ENCODE measurements around the gene ITGA2. TPM values are rescaled to one million over a fixed set of nuclear protein-coding genes. Genes with fewer than 3 reads are reported as not detected.
"Not testable (repeated sequence)": the region's sequence is repeated elsewhere in the genome, so short reads cannot be mapped to it uniquely, and the experiment has no call there.

ITGA2 gene
- total RNA-seq, 2 donors from 2014 or later, result 6.4 to 21.5 TPM

GRCh38 chr5:52956915-52957747 is 32.0 kb upstream of the ITGA2 start:
- TF ChIP-seq CTCF (IDR thresholded peaks at IDR 0.05), result no peak
- TF ChIP-seq POLR2AphosphoS5 (IDR thresholded peaks at IDR 0.05), result no peak
- no peak for TF ChIP-seq POLR2A (IDR thresholded peaks at IDR 0.05)
- DNase-seq (ENCODE audit: low spot score), result no peak
- no peaks in the 10 kb centered on the region for H3K9me3 ChIP-seq
- no peak overlapping the region for H3K4me3 ChIP-seq
- intact Hi-C loops (cut with DNase I), result no loop called here
- H3K27me3 ChIP-seq (replicated peaks; ENCODE audit: insufficient read depth), result no peaks in the 10 kb centered on the region
- H3K4me1 ChIP-seq (replicated peaks), result no peaks in the 10 kb centered on the region
- WGBS, result 91% methylated on average over 6 of the region's 6 CpGs
- no peak overlapping the region for H3K27ac ChIP-seq
- no peaks in the 10 kb centered on the region for H3K36me3 ChIP-seq

- H3K4me3 ChIP-seq, result no peak overlapping the region
- H3K27me3 ChIP-seq (replicated peaks; ENCODE audit: insufficient read depth), result no peaks in the 10 kb centered on the region
- H3K27ac ChIP-seq, result no peak overlapping the region
- no peaks in the 10 kb centered on the region for H3K9me3 ChIP-seq
- TF ChIP-seq POLR2A (IDR thresholded peaks at IDR 0.05) (no peak), CTCF (IDR thresholded peaks at IDR 0.05) (no peak), POLR2AphosphoS5 (IDR thresholded peaks at IDR 0.05) (no peak)
- 18% methylated on average over 2 of the region's 2 CpGs for WGBS
- H3K36me3 ChIP-seq, result no peaks in the 10 kb centered on the region
- DNase-seq (ENCODE audit: low spot score), result peak; percentile 45
- no peaks in the 10 kb centered on the region for H3K4me1 ChIP-seq (replicated peaks)
- intact Hi-C loops (cut with DNase I), result no loop called here
Measured at GRCh38 chr5:52961274-52961681, 27.9 kb upstream of the ITGA2 start.

GRCh38 chr5:52963636-52964035 is 25.5 kb upstream of the ITGA2 start:
- Histone ChIP-seq H3K4me1 (replicated peaks) (no peaks in the 10 kb centered on the region), H3K9me3 (no peaks in the 10 kb centered on the region), H3K27me3 (replicated peaks; ENCODE audit: insufficient read depth) (no peaks in the 10 kb centered on the region), H3K27ac (no peak overlapping the region), H3K36me3 (no peaks in the 10 kb centered on the region), H3K4me3 (no peak overlapping the region)
- TF ChIP-seq CTCF (IDR thresholded peaks at IDR 0.05) (no peak), POLR2AphosphoS5 (IDR thresholded peaks at IDR 0.05) (no peak), POLR2A (IDR thresholded peaks at IDR 0.05) (no peak)
- no peak for DNase-seq (ENCODE audit: low spot score)
- intact Hi-C loops (cut with DNase I), result no loop called here
- WGBS, result 100% methylated on average over 1 of the region's 1 CpG

GRCh38 chr5:52964138-52964537 is 25.0 kb upstream of the ITGA2 start:
- no peaks in the 10 kb centered on the region for H3K9me3 ChIP-seq
- no peaks in the 10 kb centered on the region for H3K4me1 ChIP-seq (replicated peaks)
- no peaks in the 10 kb centered on the region for H3K36me3 ChIP-seq
- no peak for DNase-seq (ENCODE audit: low spot score)
- H3K4me3 ChIP-seq, result no peak overlapping the region
- no peaks in the 10 kb centered on the region for H3K27me3 ChIP-seq (replicated peaks; ENCODE audit: insufficient read depth)
- TF ChIP-seq CTCF (IDR thresholded peaks at IDR 0.05), result no peak
- no peak for TF ChIP-seq POLR2AphosphoS5 (IDR thresholded peaks at IDR 0.05)
- no peak for TF ChIP-seq POLR2A (IDR thresholded peaks at IDR 0.05)
- intact Hi-C loops (cut with DNase I), result no loop called here
- WGBS, result 96% methylated on average over 1 of the region's 1 CpG
- no peak overlapping the region for H3K27ac ChIP-seq

GRCh38 chr5:52976157-52976556 is 13.0 kb upstream of the ITGA2 start:
- H3K4me1 ChIP-seq (replicated peaks); H3K36me3 ChIP-seq; H3K27me3 ChIP-seq (replicated peaks; ENCODE audit: insufficient read depth); H3K27ac ChIP-seq; intact Hi-C loops (cut with DNase I); H3K9me3 ChIP-seq; DNase-seq (ENCODE audit: low spot score); H3K4me3 ChIP-seq: not testable (repeated sequence)
- WGBS, result 98% methylated on average over 7 of the region's 7 CpGs

Measured in prostate gland (tissue), 2 donors.